ELR (cell line): ENCODE measurements around the gene CORO7.
"Not testable (repeated sequence)": the region's sequence is repeated elsewhere in the genome, so short reads cannot be mapped to it uniquely, and the experiment has no call there.

Experiments used
- DNase-seq: peaks from one replicate; pipeline ENCODE4 v3.0.0-alpha.2; 2015; ENCODE audit warnings: low read depth

The CORO7 gene

DNA sequence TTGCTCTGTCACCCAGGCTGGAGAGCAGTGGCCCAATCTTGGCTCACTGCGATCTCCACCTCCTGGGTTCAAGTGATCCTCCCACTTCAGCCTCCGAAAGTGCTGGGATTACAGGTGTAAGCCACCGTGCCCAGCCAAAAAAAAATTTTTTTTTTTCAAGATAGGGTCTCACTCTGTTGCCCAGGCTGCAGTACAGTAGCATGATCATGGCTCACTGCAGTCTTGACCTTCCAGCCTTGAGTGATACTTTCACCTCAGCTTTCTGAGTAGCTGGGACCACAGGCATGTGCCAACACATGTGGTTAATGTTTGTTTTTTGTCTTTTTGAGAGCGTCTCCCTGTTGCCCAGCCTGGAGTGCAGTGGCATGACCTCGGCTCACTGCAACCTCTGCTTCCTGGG lies 63.6 kb downstream of the CORO7 start:
- no peak for DNase-seq

DNA sequence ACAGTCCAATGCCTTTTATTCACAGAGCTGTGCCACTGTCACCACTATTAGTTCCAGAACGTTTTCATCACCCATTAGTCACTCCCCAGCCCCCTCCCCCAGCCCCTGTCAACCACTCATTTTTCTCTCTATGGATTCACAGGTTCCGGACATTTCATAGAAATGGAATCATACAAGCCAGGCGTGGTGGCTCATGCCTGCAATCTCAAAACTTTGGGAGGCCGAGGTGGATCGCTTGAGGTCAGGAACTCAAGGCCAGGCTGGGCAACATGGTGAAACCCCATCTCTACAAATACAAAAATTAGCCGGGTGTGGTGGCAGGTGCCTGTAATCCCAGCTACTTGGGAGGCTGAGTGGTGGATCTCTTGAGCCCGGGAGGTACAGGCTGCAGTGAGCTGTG lies 64.5 kb downstream of the CORO7 start:
- DNase-seq: peak; percentile 78

DNA sequence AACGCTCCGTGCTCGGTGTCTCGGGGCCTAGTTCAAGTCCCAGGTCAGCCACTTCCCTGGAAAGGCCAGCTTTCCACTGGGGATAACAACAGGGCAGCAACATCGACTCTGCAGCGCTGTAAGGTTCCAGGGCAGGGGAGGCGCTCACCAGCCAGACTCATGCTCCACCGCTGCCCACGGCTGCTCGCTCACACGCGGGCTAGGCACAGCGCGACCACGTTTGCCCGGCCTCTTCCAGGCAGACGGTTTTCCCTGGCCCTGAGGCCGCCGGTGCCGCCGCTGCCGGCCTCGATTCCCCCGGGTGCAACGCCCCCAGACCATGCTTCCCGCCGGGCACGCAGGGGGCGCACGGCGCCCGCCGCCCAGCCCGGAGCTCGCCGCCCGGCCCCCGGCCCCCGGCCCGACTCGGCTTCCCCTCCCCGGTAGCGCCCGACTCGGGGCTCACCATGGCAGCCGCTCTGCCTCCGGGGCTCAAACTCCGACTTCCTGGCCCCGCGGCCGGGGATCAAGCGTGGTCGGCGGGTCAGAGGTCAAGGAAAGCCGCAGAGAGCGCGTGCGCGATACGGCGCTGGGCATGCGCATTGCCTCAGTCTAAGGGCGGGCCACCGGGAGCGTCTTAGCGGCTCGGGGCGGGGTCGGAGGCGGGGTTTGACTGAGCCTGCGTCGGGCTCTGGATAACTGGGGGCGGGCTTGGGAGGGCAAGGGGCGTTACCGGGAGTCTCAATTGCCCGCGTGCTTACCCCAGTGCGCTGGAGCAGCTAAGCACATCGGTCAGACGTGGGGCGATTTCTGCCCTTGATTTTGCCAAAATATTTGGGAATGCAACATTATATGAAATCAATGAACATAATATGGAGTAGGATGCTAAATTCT lies 65.4 kb downstream of the CORO7 start, which contains the start of gene PAM16:
Gene PAM16, minus strand, starts transcription at position 535 of the 873 bp plus-strand sequence. Its CDS starts 87 bp downstream, at position 448.
- peak; percentile 94 for DNase-seq

DNA sequence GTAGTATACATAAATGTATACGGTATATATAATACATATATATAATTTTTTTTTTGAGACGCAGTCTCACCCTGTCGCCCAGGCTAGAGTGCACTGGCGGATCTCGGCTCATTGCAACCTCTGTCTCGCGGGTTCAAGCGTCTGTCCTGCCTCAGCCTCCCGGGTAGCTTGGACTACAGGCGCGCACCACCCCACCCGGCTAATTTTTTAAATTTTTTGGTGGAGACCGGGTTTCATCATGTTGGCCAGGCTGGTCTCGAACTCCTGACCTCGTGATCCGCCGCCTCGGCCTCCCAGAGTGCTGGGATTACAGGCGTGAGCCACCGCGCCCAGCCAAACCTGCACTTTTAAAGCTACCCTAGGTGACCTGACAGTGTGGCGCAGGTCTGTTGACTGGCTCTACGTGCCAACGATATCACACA lies 66.0 kb downstream of the CORO7 start:
- no peak for DNase-seq

DNA sequence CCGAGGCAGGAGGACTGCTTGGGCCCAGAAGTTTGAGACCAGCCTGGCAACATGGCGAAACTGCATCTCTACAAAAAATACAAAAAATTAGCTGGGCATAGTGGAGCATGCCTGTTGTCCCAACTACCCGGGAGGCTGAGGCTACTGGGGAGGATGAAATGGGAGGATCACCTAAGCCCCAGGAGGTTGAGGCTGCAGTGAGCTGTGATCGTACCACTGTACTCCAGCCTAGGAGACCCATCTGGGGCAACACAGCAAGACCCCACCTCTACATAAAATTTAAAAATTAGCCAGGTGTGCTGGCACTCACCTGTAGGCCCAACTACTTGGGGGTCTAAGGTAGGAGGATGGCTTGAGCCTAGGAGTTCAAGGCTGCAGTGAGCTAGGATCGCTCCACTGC lies 67.1 kb downstream of the CORO7 start:
- no peak for DNase-seq

DNA sequence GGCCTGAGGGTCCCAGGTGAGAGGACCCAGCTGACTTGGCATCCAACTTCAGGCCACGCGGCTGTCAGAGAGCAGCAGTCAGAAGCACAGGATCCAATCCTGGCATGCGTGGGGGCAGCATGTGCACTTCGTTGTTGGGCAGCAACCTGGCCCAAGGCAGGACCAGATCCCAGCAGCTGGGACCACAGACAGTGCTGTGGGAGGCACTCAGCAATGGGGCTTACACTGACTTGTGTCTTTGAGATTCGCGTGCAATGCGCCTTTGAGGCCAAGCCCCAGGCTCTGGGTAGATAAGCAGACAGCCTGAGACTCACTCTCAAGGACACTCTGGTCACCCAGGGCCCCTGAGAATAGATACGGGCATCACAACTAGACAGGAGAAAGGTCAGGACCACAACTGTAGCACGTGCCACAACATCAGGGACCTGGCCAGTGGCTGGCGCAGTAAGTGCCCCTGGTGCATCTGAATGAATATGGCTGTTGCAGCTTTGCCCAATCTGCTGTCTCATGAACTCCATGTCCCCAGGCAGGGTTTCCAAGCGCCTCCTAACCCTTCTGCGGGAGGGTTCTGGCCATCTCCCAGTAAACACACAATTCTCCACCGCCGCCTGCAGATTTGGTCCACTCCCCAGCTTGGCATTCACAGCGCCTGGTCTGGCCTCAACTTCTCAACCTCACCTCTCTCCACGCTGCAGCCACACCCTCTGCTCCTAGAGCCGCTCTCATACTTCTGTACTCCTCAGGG lies 68.5 kb downstream of the CORO7 start:
- DNase-seq: no peak

DNA sequence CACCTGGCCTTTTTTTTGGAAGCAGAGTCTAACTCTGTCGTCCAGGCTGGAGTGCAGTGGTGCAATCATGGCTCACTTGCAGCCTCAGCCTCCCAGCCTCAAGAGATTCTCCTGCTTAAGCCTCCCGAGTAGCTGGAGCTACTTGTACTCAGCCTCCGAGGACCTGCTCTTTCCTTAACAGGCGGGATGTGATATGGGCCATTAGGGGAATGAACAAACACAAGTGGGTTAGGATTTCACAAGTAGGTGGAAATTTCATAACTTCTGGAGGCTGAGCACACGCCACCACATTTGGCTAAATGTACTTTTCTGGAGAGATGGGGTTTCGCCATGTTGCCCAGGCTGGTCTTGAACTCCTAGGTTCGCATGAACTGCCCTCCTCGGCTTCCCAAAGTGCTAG lies 69.4 kb downstream of the CORO7 start:
- DNase-seq: no peak

DNA sequence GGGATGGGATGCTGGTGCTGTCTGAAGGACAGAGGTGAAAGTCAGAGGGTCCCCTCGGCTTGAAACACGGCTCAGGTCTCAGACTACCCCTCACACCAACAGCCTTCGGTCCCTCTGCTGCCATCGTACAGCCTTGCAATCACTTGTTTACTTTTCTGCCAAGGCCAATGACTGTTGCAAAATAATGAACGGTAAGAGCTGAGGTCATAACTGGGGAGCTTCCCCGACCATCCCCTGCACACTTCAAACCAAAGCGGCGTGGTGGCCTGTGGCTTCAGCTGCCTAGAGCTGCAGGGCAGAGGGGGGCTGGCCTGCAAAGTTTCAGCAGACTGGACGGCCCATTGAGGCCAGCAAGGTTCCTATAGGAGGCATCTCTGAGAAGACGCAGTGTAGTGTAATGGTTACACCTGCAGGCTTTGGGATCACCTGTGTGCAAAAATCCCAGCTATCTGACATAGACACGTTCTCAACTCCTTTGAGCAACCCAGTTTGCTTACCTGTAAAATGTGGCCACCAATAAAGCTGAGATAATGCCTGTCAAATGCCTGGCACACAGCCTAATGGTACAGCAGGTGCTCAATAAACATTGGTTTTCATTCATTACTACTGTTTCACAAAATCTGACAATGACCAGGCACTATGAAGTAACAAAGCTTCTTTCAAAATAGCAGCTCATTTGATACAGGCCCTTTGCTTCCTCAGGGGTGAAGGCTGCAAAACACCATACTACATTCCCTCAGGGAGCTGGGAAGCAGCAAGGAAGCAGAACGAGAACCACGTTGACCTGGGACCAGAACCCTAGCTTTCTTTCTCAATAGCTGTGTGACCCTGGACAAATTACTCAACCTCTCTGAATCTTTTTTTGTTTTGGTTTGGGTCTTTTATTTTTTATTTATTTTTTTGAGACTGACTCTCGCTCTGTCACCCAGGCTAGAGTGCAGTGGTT lies 70.3 kb downstream of the CORO7 start:
- DNase-seq: no peak

DNA sequence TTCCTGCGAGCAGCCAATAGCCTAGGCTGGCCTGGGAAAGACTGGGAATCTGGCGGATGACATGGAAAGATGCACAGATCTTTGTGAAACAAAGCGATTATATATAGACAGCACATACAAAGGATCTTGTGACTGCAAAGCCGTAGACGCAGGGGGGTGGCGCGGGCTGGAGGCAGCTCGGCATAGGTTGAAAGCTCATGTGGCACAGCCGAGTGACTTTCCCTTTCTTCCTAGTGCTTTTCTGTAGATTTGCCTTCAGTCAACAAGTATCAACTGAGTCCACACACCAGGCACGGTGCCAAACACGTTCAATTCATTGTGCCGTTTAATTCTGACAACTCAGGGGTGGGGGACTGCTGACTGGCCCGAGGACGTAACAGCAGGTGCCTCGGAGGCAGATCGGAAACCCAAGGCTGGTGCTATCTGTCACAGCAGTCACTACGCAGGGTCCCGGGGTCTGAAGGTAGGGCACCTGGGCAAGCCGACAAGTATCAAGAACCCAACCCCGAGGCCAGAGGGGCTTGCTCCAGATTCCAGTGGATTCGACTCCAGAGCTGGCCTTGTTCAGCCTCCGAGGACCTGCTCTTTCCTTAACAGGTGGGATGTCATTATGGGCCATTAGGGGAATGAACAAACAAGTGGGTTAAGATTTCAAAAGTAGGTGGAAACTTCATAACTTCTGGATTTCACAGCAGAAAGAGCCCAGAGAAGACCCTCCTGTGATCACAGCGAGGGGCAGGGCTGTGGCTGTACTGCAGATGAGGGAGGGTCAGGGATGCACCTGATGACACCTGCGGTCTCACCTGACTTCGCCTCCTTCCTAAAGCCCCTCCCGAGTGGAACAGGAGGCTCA lies 71.2 kb downstream of the CORO7 start:
- DNase-seq: peak; percentile 27

DNA sequence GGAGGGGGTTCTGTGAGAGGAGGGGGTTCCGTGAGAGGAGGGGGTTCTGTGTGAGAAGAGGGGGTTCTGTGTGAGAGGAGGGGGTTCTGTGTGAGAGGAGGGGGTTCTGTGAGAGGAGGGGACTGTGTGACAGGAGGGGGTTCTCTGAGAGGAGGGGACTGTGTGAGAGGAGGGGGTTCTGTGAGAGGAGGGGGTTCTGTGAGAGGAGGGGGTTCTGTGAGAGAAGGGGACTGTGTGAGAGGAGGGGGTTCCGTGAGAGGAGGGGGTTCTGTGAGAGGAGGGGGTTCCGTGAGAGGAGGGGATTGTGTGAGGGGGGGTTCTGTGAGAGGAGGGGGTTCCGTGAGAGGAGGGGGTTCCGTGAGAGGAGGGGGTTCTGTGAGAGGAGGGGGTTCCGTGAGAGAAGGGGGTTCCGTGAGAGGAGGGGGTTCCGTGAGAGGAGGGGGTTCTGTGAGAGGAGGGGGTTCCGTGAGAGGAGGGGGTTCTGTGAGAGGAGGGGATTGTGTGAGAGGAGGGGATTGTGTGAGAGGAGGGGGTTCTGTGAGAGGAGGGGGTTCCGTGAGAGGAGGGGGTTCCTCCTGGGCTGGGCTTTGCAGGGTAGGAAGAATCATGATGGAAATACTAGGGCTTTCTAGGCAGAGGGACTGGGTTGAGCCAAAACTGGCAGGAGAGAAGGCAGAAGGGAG lies 72.0 kb downstream of the CORO7 start:
- not testable (repeated sequence) for DNase-seq

DNA sequence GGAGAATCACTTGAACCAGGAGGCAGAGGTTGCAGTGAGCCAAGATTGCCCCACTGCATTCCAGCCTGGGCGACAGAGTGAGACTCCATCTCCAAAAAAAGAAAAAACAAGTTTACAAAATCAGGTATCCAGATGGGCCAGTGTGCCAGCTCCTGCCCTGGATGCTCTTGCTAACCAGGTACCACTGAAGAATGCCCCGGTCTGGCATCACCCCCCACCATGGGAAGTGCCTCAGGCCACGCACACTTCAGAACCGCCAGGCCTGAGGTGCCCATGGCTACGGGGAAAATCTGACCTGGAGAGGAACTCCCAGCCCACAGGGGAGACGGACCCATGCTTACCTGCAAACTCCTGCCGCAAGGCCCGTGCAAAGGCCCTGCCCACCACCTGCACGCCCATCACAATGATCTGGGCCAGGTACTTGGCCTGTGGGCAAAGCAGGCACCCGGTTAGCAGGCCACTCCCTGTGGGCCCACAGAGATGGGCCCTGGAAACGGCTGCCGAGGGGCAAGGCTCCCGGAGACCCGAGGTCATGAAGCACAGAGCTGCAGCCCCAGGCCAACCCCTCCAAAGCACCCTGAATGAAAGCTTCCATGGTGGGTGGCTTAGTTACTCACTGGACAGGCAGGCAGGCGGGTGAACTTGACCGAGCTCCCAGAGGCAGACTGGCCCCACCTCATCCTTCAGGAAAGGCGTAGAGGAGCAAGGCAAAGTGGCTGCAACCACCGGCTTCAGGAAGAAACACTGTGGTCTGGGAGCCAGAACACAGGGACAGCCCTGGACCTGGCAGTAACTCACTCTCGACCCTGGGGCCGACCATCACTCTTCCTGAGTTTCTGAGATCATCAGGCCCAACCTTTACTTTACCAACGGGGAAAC lies 73.3 kb downstream of the CORO7 start:
- DNase-seq: no peak

DNA sequence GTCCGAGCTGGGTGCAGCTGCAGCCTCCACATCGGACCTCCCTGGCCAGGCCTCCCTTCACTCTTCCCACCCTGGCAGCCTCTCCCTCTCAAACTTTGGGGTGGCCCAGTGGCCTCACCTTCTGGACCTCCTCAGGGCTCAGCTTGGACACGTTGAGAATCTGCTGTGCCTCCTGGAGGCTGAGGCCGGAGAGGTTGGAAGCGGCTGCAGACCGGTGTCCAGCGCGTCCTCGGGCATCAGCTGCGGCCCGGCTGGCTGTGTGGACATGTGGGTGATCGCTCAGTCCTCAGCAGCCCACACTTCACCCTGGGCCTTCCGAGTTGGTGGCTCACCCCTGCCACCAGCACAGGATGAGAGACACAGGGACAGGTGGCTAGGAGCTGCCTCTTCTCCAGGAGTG lies 75.1 kb downstream of the CORO7 start:
- no peak for DNase-seq

DNA sequence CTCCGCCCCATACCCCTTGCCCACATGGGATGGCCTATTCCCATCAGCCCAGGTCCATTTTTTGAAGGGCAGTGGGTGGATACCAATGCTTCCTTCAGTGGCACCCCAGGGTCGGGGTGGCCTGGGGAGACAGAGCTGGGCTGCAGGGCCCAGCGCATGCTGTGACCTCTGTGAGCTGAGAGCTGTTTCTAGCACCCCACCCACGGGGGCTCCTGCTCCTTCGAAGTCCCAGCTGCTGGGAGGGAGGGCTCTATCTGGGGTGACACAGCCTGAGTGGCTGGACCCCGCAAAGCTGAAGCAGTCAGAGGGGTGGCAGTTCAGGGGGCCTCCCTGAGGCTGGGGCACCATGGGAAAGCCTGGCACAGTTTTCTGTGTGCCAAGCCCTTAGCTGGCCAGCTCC lies 76.0 kb downstream of the CORO7 start:
- no peak for DNase-seq

DNA sequence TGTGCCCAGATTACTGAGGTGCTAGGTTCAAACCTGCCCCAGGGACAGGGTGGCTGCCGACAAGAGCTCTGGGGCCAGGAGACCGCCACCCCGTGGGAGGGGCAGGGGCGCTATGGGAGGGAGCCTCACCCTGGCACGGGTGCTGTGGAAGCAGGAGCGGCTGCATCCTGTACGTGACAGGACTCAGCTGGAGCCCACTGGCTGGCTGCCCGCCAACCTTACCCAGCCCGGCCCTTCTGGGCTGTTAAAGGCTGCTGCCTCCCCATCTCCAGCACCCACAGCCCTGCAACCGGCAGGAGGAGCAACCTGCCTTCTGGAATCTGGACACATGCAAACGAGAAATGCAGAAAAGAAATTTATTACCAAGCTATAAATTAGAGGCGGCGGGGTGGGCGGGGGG lies 76.5 kb downstream of the CORO7 start:
- DNase-seq: no peak

DNA sequence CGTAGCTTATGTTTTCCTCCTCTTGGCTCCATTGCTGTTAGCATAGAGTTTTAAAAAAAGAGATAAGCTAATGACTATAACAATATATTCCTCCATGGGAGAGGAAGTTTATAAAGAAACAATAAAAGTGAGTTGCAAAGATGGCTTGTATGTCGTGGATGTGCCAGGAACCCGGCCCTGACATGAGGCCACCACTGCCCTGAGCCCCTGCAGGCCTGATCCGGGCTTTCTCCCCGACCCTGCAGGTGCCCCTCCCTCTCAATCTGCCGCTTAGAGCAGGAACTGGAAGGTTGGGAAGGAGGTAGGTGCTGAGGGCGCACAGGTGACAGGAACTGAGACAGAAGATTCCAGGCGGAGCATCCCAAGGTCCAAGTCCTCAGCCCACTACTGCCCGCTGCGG lies 76.9 kb downstream of the CORO7 start:
- DNase-seq: no peak

DNA sequence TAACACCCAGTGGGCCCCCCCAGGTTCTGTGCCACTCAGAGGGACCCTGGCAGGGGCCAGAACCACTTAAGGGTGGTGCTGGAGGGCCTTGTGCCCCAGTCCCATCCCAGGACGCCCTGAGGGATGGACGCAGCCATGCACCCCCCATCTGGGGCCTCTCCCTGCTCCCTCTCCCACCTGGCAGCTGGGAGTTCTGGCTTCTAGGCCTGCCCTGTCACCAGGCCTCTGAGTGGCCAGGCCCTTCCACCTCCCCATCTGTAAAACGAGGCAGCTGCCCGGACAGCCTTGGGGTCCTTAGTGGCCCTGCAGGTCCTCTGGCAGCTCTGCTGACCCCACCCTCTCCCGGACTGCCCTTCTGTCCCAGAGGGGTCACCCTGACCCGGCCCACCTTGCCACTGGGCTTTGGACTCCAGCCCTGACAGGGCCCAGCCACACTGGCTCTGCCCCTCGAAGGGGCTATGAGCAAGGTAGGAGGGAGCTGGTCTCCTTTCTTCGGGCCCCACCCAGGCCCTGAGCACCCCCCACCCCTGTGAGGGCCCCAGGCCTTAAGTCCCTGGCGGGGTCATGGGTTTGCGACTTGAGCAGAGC lies 77.6 kb downstream of the CORO7 start:
- no peak for DNase-seq

DNA sequence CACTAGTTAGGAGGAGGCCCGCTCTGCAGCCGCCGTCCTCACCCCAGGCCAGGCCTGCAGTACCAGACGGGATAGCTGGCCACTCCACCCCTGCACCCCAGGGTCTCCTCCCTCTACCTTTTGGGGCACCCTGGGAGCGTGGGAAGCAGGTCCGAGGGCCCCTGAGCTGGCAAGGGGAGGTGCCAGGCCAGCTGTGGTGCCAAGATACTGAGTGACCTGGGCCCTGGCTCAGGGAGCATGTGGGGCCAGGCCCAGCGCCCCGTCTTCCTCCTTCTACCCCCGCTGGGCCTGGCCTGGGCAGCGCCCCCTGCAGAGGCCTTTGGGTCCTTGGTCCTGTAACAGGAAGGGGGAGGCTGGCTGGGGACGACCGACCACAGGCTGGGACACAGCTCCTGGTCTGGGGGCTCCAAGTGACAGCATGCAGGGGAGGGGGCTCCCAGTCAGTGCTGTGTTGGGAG lies 78.2 kb downstream of the CORO7 start:
- DNase-seq: no peak

DNA sequence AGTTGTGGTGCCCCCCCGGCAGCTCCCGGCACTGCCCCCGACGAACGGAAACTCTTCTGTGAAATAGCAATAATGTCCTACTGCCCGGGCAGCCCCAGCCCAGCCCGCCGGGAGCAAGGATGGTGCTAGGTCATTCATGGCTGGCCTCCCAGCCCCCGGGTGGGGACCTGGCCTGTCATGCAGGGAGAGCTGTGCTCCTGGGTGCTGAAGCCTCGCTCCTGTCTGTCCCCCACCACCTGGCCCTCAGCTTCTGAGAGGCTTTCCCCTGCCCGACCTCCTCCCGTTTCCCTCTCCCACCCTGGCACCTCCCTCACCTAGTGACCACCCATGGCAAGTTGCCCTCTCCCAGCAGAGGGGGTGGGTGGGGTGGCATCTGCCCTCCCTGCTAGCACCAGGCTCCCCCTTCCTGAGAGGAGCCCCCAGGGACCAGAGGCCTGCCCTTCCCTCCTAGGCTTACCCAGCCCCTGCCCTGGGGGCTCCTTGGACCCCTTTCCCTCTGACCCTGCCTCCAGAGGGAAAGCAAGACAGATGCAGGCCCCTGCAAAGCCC lies 78.8 kb downstream of the CORO7 start:
- no peak for DNase-seq
